GM12872 (cell line): ENCODE measurements around the gene TRAPPC6A.
A peak's percentile ranks its signal among the peaks of the same experiment; 100 is the strongest.

Experiments used
- CTCF ChIP-seq: IDR thresholded peaks from 3 replicates; pipeline ENCODE4 v1.5.1; 2011; ENCODE audit warnings: low read depth, mild to moderate bottlenecking, low read length, moderate library complexity; ENCODE audit not compliant: insufficient read depth

Gene TRAPPC6A

GRCh38 chr19:45139286-45140143, 38.5 kb downstream of the TRAPPC6A start:
- no peak for TF ChIP-seq CTCF

- no peak for TF ChIP-seq CTCF
These were observed 39.7 kb downstream of the TRAPPC6A start for GRCh38 chr19:45138303-45138751.

GRCh38 chr19:45137179-45137761, 40.8 kb downstream of the TRAPPC6A start:
- 0 out of 3 replicates have a peak, but pooled peaks have one; percentile 17 for TF ChIP-seq CTCF

- no peak for TF ChIP-seq CTCF
These were observed 41.4 kb downstream of the TRAPPC6A start for GRCh38 chr19:45136507-45137178.

GRCh38 chr19:45135176-45135885, 42.7 kb downstream of the TRAPPC6A start:
- TF ChIP-seq CTCF = no peak

GRCh38 chr19:45133661-45134060, 44.4 kb downstream of the TRAPPC6A start:
- TF ChIP-seq CTCF = no peak
